ENCODE measurements around the gene CELSR1. TPM values are rescaled to one million over a fixed set of nuclear protein-coding genes. Genes with fewer than 3 reads are reported as not detected.

Gene CELSR1
- total and polyA plus RNA-seq, 2 donors (not counting 1 experiment from before 2014, with no cell fraction given): 0.07 to 1.8 TPM

- no peak overlapping the region for H3K27ac ChIP-seq (ENCODE audit: insufficient read depth, low read length)
- no peaks in the 10 kb centered on the region for H3K36me3 ChIP-seq (ENCODE audit: control insufficient read depth, insufficient read depth, low read length)
- H3K79me2 ChIP-seq (ENCODE audit: control insufficient read depth, insufficient read depth, low read length): no peaks in the 10 kb centered on the region
- H3K27me3 ChIP-seq (ENCODE audit: control insufficient read depth, insufficient read depth, low read length): no peaks in the 10 kb centered on the region
- no peak overlapping the region for H3K9ac ChIP-seq (ENCODE audit: insufficient read depth, low read length)
- H3K4me1 ChIP-seq (ENCODE audit: control insufficient read depth, extremely low read depth, insufficient read depth, low read length): no peaks in the 10 kb centered on the region
- no peaks in the 10 kb centered on the region for H3K9me3 ChIP-seq (ENCODE audit: control insufficient read depth, insufficient read depth, low read depth, low read length)
- no peaks in the 10 kb centered on the region for H4K20me1 ChIP-seq (ENCODE audit: control insufficient read depth, extremely low read depth, insufficient read depth, low read length)
- TF ChIP-seq CTCF (conservative IDR thresholded peaks at IDR 0.05 in 1 of 2, IDR thresholded peaks at IDR 0.05 in 1 of 2; ENCODE audit: low read depth in 1 of 2, low read length in 2 of 2) (no peak), EZH2 (IDR thresholded peaks at IDR 0.05; ENCODE audit: low read length, missing control alignments) (no peak)
- no peak overlapping the region for H3K4me3 ChIP-seq (replicated peaks in 1 of 4; ENCODE audit: control extremely low read depth in 1 of 4, insufficient read depth in 1 of 4, low read depth in 3 of 4, low read length in 4 of 4)
- DNase-seq (ENCODE audit: low read depth in 2 of 2): no peak
- H2AFZ ChIP-seq (ENCODE audit: low read length): no peak overlapping the region
- no peak overlapping the region for H3K4me2 ChIP-seq (ENCODE audit: extremely low read depth, insufficient read depth, low read length)
Observed at GRCh38 chr22:46586531-46587011, 49.2 kb upstream of the CELSR1 start.

- Histone ChIP-seq H3K27ac (ENCODE audit: insufficient read depth, low read length) (no peak overlapping the region), H2AFZ (ENCODE audit: low read length) (no peak overlapping the region), H4K20me1 (ENCODE audit: control insufficient read depth, extremely low read depth, insufficient read depth, low read length) (no peaks in the 10 kb centered on the region), H3K4me2 (ENCODE audit: extremely low read depth, insufficient read depth, low read length) (no peak overlapping the region), H3K27me3 (ENCODE audit: control insufficient read depth, insufficient read depth, low read length) (no peaks in the 10 kb centered on the region), H3K9ac (ENCODE audit: insufficient read depth, low read length) (no peak overlapping the region), H3K36me3 (ENCODE audit: control insufficient read depth, insufficient read depth, low read length) (no peaks in the 10 kb centered on the region), H3K4me3 (replicated peaks in 1 of 4; ENCODE audit: control extremely low read depth in 1 of 4, insufficient read depth in 1 of 4, low read depth in 3 of 4, low read length in 4 of 4) (no peak overlapping the region), H3K4me1 (ENCODE audit: control insufficient read depth, extremely low read depth, insufficient read depth, low read length) (no peaks in the 10 kb centered on the region), H3K79me2 (ENCODE audit: control insufficient read depth, insufficient read depth, low read length) (no peaks in the 10 kb centered on the region), H3K9me3 (ENCODE audit: control insufficient read depth, insufficient read depth, low read depth, low read length) (no peaks in the 10 kb centered on the region)
- no peak for DNase-seq (ENCODE audit: low read depth in 2 of 2)
- TF ChIP-seq EZH2 (IDR thresholded peaks at IDR 0.05; ENCODE audit: low read length, missing control alignments) (no peak), CTCF (conservative IDR thresholded peaks at IDR 0.05 in 1 of 2, IDR thresholded peaks at IDR 0.05 in 1 of 2; ENCODE audit: low read depth in 1 of 2, low read length in 2 of 2) (no peak)
Observed at GRCh38 chr22:46586123-46586519, 48.7 kb upstream of the CELSR1 start.

- Histone ChIP-seq H3K9me3 (ENCODE audit: control insufficient read depth, insufficient read depth, low read depth, low read length) (no peaks in the 10 kb centered on the region), H4K20me1 (ENCODE audit: control insufficient read depth, extremely low read depth, insufficient read depth, low read length) (no peaks in the 10 kb centered on the region), H3K4me3 (replicated peaks in 1 of 4; ENCODE audit: control extremely low read depth in 1 of 4, insufficient read depth in 1 of 4, low read depth in 3 of 4, low read length in 4 of 4) (no peak overlapping the region), H2AFZ (ENCODE audit: low read length) (no peak overlapping the region), H3K4me2 (ENCODE audit: extremely low read depth, insufficient read depth, low read length) (no peak overlapping the region), H3K36me3 (ENCODE audit: control insufficient read depth, insufficient read depth, low read length) (no peaks in the 10 kb centered on the region), H3K9ac (ENCODE audit: insufficient read depth, low read length) (no peak overlapping the region), H3K27ac (ENCODE audit: insufficient read depth, low read length) (no peak overlapping the region), H3K27me3 (ENCODE audit: control insufficient read depth, insufficient read depth, low read length) (no peaks in the 10 kb centered on the region), H3K79me2 (ENCODE audit: control insufficient read depth, insufficient read depth, low read length) (no peaks in the 10 kb centered on the region), H3K4me1 (ENCODE audit: control insufficient read depth, extremely low read depth, insufficient read depth, low read length) (no peaks in the 10 kb centered on the region)
- no peak for DNase-seq (ENCODE audit: low read depth in 2 of 2)
- TF ChIP-seq CTCF (conservative IDR thresholded peaks at IDR 0.05 in 1 of 2, IDR thresholded peaks at IDR 0.05 in 1 of 2; ENCODE audit: low read depth in 1 of 2, low read length in 2 of 2): no peak
- TF ChIP-seq EZH2 (IDR thresholded peaks at IDR 0.05; ENCODE audit: low read length, missing control alignments): no peak
Observed at GRCh38 chr22:46585340-46586122, 48.1 kb upstream of the CELSR1 start.
